Epidermal melanocyte (primary cell): Measurements from ENCODE around the gene GALNT5.

Source experiments
- DNase-seq: peaks from one replicate; pipeline ENCODE4 v3.0.0; 2011; ENCODE audit warnings: low spot score; ENCODE audit not compliant: insufficient read length

The GALNT5 gene

GRCh38 chr2:157287160-157287559, 29.7 kb downstream of the GALNT5 start:
- no peak for DNase-seq

DNA sequence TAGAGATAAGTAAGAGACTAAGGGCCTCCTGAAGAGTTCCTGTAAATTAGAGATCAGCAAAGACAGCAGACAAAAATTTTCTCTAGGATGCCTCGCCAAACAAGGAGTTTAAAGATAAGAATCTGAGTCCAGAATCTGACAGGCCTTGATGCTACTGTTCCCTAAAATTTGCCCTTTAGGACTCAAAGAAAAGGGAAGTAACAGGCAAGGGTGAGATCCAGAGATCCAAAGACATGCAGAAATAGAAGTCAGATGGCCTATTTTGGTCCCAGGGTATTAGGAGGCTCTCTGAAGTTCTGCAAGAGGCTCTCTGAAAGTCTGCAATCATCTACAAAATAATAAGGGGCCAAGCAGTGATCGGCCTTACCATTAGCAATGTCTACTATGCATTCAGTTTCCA, 33.0 kb downstream of the GALNT5 start:
- DNase-seq, result no peak

GRCh38 chr2:157291018-157291417, 33.5 kb downstream of the GALNT5 start:
- no peak for DNase-seq

GRCh38 chr2:157292853-157293252, 35.3 kb downstream of the GALNT5 start:
- no peak for DNase-seq

DNA sequence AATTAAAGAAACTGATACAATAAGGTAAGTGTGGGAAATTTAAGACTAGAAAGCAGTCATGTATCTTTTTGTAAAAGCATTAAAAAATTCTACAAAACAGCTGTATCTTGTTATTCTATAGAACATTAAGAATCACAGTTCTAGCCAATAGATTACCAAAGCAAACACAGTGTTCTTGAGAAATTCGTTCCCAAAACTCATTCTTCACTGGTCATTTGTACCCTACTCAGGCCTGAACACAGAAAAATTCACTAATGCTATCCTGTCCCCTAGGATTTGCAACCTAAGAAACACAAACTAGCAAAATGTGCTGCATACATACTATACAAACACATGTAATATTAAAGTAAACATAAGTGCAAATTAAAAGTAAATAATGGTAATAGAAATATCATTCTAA, 39.0 kb downstream of the GALNT5 start:
- DNase-seq, result no peak

DNA sequence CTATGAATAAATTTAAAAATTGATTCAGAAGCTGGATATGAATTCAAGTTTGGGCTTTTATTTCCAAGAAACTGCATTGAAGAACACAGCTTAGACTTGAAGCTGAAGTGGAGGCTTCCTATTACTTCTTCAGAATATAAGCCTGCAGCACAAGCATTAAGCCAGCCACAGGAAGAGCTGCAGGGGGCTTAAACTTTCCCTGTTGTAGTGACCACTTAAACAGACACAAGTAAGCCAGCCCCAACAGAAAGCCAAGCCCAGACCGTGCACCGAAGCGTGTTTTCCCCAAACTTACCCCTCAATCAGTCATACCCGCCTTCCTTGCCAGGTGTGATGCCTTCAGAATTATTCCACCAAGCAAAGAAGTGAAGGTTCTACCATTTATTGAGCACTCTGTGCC, 39.5 kb downstream of the GALNT5 start:
- DNase-seq, result no peak

GRCh38 chr2:157301307-157301706, 43.8 kb downstream of the GALNT5 start:
- DNase-seq, result no peak

GRCh38 chr2:157302492-157303099, 45.1 kb downstream of the GALNT5 start:
- DNase-seq, result peak; percentile 33

DNA sequence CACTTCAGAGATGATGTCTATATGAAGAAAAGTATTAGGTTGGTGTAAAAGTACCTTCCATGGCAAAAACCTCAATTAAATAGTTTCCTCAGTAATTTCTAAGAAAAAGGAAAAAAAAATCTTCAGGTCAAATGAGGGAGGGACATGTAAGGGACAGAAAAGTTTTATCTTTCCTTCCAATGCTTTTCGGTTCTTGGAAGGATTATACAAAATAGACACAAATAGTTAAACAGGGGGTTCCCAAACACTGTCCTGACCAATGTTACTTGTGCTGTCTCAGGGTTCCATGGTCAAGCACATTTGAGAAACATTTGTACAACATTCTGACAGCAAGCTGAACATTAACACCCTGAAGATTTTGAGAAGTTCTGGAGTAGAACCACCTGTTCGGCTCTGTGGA, 46.1 kb downstream of the GALNT5 start:
- DNase-seq, result no peak

GRCh38 chr2:157304811-157305722, 47.6 kb downstream of the GALNT5 start:
- DNase-seq, result no peak

GRCh38 chr2:157305723-157306110, 48.2 kb downstream of the GALNT5 start:
- no peak for DNase-seq

GRCh38 chr2:157307021-157307420, 49.5 kb downstream of the GALNT5 start:
- no peak for DNase-seq

GRCh38 chr2:157309878-157310277, 52.4 kb downstream of the GALNT5 start:
- no peak for DNase-seq

DNA sequence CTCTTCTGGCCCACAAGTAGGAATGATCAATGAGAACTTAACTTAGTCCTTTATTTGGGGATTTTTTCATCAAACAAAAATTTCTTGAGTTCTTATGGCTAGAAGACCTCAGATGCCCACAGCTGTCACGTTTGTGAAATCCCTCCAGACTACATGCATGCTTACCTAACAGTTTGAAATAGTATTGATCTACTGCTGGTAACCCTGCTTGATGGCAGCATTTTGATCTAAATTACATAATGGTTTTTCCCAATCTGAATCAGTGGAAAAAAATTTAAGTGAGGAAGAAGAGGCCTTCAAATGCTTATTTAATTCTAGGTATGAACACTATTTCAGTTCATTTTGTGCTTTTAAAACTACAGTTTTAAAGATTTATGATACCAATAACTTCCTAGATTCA, 54.2 kb downstream of the GALNT5 start:
- no peak for DNase-seq

DNA sequence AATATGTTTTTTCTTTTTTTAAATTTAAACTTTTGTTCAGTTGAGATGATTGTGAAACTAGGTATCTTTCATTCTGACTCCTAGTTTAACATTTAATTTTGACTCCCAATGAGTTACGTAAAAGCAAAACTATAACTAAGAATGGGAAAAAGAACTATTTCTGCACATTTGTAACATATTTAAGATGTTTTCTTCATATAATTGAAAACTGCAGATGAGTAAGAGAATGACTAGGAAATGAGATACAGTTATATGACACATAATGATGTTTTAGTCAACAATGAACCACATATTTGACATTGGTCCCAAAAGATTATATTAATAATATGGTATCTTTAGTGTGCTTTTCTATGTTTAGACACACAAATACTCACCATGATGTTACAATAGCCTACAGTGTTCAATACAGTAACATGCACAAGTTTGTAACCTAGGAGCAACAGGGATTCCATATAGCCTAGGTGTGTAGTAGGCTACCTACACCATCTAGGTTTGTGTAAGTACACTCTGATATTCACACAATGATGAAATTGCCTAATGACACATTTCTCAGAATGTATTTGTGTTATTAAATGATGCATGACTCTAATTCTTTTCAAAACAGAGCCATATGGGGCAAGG, 55.5 kb downstream of the GALNT5 start:
- no peak for DNase-seq

DNA sequence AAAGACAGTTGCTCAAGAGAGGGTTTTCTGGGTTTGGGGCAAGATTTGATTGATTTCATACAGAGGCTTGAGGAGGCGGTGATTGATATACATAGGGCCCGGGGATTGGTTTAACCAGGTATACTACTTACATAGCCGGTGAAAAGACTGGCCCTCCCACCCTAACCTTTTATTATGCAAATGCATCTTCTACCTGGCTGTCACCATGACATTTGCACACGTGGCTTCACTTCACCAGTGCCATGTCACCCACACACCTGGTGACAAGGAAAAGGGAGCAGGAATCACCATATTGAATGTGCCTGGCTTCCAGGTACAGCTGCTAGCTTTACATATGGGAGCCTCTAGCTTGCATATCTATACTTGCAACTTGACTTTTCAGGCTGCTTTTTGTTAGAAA, 58.4 kb downstream of the GALNT5 start:
- DNase-seq, result no peak

DNA sequence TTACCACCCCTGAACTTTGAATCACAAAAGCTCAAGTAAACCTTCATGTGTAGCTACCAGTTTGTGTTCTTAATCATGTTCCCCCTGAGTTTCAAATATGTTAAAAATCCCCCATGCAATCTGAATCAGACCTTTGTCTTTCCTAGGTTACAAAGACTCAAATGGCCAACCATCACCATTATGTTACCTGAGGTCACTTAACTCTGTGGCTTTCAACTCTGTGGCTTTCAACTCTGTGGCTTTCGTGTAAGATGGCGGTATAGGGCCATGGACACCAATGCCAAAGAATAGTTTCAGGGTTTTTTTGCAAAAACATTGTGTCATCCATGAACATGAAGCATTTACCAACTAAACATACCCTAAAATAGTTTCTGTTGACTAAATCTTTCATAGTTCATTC, 61.4 kb downstream of the GALNT5 start:
- no peak for DNase-seq

DNA sequence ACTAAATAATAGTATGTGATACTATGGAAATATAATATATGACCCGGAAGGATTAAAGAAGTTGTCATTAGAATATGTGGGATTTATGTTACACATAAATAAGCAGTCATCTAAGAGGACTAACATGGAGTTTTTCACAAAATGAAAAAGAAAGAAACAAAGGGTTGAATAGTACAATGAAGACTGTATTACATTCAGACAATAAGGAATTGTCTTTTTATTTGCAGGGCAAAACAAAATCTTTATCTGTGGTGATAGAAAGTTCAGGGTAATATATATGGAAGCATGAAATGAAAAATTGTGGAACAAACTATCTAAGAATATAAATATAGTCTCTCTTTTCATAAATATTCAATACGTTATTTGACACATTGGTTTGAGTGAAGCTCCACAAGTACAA, 62.3 kb downstream of the GALNT5 start:
- DNase-seq, result no peak

DNA sequence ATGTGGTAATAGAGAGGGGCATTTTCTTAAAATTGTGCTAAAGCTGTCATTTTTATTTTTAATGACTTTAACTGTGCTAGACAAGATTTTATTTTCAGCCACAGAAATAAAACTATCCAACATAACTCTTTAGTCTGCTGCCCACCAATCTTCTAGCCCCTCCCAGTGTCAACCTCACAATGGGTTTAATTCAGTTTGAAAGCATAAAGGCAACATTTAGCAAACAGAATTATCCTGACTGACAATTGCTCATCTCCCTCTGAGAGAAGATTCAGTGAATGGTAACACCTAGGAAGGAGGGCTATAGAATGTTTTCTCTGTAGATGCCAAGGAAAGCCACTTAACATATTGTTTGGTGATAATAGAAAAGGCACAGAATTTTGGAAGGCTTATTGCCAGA, 62.9 kb downstream of the GALNT5 start:
- DNase-seq, result no peak

DNA sequence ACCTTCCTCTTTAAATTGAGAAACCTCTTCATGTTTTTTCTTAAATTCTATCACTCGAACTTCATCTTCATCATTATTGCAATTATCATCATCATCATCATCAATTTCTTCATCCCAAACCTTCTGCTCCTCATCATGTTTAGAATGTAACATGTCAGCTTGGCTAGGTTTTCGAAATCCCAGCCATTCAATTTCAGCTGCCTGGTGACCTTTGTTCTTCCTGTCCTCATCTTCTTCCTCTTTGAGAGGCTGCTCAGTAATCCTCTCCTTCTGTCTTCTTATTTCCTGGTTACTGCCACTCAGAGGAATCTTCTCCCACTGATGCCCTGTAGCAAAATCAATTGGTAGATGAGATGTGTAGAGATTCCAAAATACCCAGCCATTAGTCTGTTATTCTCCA, 64.0 kb downstream of the GALNT5 start:
- DNase-seq, result no peak

DNA sequence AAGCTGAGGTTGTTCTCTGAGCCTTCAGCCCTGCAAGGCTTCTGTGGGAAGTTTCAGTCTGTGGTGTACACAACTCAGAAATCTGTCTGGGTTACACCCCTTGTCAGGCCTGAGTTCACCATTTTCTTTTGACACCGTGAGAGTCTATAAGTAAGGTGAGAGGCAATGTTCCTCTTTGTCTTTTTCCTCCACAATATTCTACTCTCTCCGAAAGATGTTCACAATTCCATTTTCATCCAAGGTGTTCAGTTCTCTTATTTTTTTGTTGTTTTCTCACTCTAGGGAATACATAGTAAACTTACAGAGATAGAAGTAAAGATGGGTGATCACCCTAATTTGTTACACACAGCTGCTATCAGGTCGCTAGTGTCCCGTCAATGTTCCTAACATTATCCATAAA, 64.9 kb downstream of the GALNT5 start:
- DNase-seq, result no peak

GRCh38 chr2:157324331-157324843, 66.9 kb downstream of the GALNT5 start:
- no peak for DNase-seq
